GM19468 (cell line): ENCODE data around the gene PSMB3.
"Not testable (repeated sequence)": the region's sequence is repeated elsewhere in the genome, so short reads cannot be mapped to it uniquely, and the experiment has no call there.

Experiments
- ATAC-seq: cut with Tn5 transposase; IDR thresholded peaks from one replicate; pipeline ENCODE4 v1.9.1; 2021; ENCODE audit warnings: mild to moderate bottlenecking, moderate library complexity, moderate number of reproducible peaks; ENCODE audit not compliant: unreplicated experiment; ENCODE audit errors: extremely low read depth

Gene PSMB3

DNA sequence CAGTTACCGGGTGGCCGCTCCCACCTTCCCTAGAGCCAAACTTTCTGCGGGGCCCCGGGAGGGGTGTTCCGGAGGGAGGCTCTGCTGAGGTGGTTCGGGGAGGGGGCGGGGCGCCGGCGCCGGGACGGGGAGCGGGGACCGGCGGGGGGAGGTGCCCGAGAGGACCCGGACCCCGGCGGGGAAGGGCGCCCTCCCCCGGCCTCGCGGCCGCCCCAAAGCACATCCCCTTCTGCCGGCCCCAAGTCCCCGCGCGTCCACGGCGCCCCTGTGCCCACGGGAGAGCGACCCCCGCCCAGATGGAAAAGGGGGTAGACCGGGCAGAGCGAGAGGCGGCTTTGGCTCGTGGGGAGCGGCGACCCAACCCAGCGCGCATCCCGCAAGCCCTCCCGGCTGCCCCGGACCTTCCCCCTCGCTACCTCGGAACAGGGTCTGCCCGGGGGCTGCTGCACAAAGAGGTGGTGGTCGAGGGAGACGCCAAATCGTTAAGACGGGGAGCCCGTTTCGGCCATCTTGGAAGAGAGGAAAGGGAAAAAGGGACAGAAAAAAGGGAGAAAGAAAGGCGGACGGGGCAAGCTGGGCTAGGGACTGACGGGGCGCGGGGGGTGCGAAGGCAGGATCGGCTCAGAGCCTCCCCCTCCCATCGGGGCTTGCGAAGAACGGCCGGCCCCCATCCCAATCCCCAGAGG, 4.9 kb upstream of the PSMB3 start:
- ATAC-seq = no peak

DNA sequence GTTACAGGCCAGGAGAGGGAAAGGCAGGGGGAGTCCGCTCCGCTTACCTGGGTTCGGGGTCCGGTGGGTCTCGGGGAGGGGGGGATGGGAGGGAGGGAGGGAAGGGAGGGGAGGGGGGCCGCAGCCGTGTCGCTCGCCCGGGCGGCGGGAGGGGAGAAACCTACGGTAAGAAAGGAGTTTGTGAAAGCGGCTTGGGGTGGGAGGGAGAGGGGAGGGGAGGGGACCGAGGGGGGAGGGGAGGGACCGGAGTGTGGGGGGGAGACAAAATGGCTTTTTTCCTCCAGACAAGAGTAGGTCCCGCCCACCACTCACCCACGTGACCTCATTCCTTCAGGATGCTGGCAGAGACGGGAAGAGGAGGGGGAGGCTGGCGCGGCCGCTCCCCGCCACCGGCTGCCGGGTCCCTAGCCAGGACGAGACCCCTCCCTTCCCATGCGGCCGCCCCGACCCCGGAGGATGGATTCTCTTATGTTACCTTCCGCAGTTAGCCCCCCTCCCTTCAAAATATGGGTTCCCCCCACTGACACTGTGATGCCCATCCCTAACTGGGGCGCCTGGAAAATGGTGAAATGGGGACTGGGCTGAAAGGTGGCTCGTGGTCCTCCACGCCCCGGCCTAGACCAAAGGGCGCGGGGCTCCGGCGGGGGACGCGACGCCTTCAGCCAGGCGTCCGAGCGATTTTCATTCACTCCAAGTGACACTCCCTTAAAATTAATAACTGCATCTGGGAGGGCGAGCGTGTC, 4.2 kb upstream of the PSMB3 start, which contains the start of gene PCGF2:
PCGF2 (minus strand) TSS at position 188 of the 743 bp plus-strand sequence. CDS start 7,934 bp downstream, outside the sequence.
- ATAC-seq = no peak

DNA sequence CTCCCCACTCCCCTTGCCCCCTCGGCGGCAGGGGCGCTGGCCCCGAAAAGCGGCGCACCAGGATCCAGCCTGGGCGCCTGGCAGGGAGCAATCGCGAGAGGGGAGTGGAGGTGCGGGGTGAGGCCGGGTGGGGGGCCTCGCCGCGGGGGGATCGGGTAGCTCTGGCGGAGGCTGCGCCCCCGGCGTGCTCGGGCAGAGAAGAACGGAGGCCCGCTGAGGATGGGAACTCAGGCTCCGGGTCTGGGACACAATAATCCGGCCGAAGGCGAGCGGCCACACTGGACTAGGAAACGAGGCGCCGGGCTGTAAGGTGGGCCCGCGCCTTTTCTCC, 3.7 kb upstream of the PSMB3 start:
- no peak for ATAC-seq

DNA sequence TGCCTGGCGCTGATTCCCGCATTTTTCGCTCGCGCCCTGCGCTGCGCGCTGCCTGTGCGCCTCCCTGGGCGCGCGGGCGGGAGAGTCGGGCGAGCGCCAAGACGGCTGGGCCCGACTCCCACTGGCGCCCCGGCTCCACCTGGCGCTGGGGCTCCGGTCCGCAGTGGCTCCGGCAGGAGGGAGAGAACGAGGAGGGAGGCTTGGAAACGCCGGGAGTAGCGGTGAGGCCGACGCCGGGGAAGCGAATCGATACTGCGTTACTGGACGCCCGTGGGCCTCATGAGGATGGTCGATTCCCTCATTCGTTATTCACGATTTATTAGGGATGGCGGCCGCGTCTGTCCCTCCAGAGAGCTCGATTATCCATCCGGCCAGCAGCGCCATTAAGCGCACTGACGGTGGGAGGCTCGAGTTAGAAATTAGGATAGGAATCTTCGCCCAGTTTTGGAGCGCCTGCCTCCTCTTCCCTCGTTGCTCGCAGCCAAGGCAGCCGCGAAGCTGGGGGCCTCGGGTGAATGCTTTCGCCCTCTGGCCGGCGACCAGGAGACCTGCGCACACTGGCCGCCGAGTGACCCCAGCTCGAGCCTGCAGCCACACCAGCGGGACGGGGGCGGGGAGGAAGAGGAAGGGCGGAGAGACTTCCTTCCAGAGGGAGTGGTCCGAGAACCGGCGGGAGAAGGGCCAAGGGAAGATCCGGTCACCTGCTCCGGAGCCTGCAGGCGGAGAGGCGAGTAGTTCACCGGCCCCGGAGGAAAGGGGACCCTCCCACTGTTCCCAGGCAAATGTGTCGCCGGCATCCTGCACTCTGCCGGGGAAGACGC, 3.1 kb upstream of the PSMB3 start:
- no peak for ATAC-seq

DNA sequence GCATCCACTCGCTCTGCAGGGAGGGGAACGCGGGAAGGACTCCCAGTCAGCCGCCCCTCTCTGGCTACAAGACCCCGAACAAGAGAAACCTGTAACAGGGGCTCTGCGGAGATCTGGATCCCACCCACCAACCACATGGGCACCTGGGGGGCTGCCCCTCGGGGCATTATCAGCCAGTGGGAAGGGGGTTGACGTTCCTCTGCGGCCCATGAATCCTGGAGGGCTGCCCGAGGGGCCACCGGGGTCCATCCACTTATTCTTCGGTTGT, 2.6 kb upstream of the PSMB3 start:
- ATAC-seq = no peak

DNA sequence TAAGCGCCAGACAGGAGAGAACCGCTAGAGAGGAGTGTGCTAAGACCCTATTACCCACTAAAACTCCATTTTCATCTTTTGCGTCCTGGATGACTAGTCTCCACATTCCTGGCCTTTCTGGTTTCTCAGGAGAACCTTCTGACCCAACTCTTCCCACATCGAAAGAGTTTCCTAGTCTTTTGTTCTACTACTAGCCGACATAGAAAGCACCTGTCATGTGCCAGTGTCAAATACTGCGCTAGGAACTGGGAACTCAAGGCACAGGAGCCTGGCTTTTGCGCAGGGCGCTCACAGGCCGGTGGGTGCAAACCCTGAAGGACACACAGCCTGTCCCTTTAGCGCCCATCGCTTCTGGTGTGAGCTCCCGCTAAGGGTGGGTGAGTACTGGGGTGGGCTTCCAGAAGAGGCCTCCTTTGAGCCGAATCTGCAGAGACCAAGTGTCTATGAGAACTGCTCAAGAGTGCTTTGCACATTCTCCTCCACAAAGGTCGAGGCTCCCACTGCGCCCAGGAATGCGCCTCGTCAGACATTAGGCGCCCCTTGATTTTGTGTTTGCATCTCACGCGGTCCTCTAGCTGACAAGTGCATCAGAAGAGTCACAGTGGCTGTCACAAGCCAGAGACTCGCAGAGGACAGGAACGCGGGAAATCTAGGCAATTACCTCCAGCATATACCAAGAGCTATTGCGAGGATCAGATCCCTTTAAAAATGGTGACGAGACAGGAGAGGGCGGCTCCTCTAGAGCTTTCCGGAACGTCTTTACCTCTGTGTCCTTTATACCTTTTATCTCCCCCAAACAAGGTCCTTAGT, 2.0 kb upstream of the PSMB3 start:
- no peak for ATAC-seq

DNA sequence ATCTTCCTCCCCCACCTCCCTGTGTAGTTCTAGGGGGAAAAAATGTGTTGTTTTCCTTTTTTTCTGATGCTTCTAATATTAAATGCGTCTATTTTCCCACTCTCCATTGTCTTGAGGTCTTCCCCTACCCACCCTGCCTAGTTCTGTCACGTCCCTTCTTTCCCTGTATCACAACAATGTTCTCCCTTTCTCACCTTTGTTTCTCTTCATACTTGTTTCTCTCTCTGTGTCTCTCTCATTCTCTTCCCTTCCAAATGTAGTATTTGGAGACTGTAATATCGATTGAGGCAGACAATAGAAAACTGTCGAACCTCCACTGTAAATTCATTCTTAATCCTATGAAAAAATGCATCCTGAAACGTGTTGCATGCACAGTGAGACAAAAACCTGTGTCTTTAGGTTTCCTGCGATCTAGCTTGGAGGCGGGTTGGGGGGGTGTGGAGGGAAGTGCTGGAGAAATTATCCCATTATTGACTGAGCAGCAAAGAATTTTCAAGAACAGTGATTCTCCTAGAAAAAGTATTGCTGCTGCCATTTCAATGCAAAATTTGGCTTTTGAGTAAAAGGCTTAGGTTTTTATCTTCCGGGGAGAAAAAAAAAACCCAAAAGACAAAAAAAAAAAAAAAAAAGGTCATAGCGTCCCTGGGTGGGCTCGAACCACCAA, 1.3 kb upstream of the PSMB3 start:
- no peak for ATAC-seq

DNA sequence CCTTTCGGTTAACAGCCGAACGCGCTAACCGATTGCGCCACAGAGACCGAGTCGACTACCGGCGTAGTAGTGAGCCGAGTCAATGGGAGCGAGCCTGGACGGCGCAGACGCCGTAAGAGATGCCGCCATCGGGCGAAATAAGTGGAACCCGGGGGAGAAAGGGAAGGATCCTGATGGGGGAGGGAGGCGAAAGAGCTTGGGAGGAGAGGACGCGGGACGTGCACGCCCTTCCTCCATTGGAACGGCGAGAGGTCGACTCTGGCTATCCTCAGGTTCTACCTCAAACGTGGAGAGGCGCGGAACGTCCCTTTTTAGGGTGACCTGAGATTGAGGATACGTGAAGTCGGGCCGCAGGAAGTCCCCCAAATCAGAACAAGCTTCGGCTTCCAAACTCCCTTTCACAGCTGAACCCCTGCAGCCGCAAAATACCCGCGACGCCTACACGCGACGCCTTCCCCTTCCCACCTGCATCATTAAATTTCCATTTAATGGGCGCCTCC, 683 bp upstream of the PSMB3 start:
- ATAC-seq = no peak

DNA sequence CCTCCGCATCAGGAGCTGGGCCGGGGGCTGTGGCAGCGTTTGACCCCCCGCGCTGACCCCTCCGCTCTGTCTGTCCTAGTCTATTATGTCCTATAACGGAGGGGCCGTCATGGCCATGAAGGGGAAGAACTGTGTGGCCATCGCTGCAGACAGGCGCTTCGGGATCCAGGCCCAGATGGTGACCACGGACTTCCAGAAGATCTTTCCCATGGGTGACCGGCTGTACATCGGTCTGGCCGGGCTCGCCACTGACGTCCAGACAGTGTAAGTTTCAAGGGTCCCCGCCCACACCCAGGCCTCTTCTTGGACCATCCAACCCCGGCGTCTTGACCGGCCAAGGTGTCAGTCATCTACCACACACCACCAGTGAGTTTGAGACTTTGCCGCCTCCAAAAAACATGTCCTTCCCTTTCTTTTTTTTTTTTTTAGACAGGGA, 548 bp downstream of the PSMB3 start:
- no peak for ATAC-seq

DNA sequence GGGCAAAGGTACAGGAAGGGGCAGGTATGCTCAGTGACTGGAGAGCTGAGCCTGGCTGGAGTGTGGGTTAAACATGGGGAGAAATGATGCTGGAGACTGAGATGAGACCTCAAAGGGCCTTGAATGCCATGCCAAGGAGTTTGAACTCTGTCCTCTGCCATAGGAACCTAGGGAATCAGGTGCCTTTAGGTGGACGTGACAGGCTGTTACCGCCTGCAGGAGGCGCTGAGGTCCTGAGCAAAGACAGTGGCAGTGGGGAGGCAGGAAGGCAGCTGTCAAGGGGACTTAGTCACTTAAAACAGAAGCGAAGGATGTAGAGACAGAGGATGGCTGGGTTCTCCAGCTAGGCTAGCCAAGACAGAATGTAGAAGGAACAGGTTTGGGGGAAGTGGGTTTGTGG, 9.1 kb downstream of the PSMB3 start:
- ATAC-seq = no peak

DNA sequence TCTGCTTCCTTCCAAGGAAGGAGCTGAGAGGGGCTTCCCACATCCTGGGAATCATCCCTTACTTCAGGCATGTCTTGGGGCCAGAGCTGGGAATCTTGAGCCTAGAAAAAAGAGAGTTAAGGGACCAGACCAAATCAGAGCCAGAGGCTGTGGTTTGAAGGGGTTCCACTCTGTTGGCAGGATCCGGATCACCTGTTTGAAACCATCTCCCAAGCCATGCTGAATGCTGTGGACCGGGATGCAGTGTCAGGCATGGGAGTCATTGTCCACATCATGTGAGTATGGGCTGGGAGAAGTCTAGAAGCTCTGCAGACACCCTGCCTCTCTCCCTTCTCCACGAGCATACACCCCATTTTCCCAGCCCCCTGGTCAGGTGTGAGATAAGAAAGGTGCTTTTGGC, 9.7 kb downstream of the PSMB3 start:
- ATAC-seq = no peak

DNA sequence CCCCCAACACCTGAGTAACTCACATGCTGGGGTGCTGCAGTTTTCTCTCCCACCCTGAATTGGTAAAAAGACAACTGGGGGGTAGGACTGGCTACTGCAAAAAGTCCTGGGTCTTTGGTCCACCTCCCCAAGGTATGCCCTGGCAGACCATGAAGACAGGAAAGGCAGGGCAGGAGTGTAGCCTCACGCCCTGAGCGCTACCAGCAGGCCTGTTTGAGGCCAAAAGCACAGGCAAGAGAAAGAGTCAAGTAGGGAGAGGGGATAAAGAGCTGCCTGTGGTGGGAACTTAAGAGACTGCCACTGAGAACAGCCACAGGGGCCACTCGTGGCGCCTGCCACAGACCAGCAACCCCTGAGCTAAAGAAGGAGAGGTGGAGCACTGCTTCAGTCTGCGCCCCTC, 13.8 kb downstream of the PSMB3 start:
- ATAC-seq = no peak

DNA sequence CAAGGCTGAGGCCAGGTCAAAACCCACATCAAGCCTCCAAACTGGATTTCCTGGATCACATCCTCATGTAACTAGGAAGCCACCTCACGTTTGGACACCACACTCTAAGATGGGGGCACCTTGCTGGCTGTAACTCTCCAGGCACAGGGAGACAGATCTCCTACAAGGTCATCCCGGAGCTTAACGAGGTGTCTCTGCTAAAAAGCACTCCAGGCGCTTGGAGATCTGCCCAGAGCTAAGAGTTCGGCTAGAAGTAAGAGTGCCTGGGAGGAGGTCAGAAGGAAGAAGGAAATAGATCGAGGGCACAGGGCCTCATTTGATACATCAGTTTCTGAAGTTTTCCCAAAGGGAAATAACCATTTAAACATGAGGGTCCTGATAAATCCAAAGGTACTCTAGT, 15.9 kb downstream of the PSMB3 start:
- no peak for ATAC-seq

DNA sequence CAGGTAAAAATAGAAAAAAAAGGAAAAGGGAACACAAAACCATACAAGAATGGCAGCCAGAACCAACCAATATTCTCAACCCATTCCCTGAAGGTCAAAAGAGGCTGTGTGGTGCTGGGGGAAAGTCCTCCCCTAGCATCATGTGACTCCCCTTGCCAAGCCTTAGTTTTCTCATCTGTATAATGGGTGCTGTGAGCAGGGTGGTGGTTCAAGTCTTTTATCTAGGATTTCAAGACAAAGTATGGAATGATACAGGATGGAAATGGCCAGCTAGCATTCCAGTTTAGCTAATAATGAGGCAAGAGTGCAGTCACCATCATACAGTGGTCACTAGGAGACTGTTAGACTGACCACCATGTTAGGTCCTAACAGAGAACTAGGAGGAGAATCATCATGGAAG, 20.7 kb downstream of the PSMB3 start:
- no peak for ATAC-seq

DNA sequence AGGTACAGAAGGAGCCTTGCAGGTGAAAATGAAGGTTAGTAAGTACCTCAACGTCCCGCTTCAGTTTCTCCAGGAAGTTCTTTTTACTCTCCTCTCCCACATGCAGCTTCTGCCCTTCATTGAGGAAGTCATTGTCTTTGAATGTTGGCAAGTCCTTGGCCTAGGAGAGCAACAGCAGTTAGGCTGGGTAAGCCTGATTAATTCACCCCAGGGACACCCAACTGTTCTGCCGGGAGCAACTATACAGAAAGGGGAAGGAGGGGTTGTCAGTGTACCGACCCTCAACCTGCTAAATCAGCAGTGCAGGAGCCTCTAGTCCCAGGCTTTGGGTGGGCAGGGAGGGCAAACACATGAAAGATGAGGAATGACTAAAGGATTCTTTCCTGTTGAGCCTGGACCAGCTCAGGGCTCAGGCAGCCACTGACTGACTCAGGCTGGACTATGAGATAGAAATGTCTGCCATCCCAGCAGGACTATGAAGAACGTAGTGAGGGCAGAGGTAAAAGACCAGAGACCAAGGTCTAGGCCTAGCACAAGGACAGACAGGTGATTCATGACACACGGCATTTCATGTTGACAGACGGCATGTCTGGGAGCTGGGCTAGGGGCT, 25.2 kb downstream of the PSMB3 start:
- ATAC-seq = no peak

DNA sequence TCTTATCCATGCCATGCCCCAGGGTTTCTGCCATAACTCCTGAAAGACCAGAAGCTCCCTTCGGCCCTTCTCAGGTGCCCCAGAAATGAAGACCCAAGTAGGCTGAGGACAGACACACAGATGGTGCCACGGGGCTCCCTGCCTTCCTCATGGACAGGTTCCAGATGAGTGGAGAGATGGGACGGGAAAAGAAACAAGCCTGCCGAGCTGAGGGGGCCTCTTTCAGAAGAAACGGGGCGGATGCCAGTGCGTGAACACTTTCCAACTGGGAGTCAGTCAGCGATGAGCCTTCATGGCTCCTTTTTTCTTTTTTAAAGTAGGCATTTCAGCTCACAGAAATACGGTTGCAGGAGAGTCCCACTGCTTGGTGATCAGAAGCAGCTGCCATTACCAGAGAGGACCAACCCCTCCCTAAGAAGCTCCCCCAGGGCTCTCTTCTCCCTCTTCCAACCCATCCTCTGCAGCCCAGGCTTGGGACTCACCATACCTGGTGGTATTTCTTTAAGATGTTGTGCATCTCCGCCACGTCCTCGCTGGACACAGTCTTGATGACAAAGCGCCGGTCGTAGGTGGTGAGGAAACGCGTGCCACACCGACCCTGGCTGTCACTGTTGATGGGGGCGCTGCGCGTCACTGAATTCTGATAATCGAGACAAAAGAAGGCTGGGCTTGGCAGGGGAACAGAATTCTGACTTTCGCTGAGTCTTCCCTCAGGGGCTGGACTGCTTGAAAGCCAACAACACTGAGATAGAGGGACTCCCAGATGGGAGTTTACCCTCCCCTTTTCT, 27.6 kb downstream of the PSMB3 start:
- ATAC-seq = no peak

DNA sequence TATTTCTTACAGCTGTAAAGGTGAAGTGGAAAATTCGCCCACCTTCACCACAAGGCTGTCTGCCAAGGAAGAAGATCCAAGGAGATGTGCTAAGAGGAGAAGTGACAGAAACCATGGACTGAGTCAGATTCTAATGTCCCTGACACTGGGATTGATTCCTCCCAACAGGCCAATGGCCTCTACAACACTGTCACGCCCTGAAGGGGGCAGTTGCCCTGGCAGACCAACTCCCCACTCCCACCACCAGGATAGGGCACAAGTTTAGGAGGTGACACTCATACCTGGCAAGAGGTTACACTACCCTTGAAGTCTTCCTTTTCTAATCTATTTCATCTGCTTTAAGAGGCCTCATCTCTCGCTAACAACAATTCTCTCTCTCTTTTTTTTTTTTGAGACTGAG, 30.7 kb downstream of the PSMB3 start:
- no peak for ATAC-seq

DNA sequence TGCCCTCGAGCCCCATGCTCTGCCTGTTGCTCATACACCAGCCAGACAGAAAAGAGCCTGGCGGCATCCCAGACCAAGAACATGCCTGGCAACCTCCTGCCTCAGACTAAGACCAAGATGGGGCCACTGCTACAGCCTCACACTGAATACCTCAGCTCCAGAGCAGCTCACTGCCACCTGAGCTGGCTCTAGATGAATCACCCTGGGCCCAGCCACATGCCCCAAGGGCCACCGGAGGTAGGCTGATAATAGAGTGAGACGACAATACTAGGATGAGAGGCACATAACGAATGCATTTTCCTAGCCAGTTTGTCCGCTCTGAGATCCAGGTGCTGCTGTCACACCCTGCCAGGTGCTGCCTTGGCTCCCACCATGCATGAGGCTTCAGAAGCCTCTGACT, 33.8 kb downstream of the PSMB3 start:
- no peak for ATAC-seq

DNA sequence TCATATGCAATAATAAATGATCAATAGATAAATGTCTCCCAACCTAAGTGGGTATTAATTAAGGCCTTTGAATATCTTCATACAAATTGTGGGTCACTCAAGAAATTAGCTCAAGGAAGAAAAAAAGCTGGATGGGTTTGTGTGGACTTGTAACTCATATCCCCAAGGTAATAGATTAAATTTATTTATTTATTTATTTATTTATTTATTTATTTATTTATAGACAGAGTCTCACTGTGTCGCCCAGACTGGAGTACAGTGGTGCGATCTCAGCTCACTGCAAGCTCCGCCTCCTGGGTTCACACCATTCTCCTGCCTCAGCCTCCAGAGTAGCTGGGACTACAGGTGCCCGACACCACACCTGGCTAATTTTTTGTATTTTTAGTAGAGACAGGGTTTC, 35.5 kb downstream of the PSMB3 start:
- ATAC-seq = not testable (repeated sequence)
